ENCODE measurements around the gene RUSC2.
"Not testable (repeated sequence)": the region's sequence is repeated elsewhere in the genome, so short reads cannot be mapped to it uniquely, and the experiment has no call there.

The RUSC2 gene

DNA sequence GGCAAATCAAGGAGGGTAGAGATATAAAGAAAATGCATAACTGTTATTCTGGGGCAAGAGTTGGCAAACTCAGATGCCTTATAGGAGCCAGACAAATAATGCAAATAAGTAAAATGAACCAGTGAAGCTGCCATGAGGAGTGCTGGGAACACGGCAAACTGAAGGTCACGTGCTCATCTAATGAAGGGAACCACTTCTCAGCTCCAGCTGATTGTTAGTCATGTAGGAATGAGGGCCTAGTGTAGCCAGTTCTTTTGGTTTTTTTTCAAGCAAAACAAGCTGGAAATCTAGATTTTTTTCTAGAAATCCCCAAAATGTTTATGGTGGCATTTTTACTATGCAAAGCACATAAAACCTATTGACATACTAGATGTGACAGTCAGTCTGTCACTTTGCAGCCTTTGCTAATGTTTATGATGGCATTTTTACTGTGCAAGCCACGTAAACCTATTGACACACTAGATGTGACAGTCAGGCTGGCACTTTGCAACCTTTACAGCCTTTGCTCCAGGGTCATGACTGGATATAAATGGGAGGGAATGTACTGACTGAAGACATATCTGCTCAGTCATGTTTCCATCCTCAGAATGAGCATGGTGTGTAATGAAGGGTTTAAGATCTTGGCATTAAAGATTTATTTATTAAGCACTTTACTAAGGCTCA, 39.4 kb downstream of the RUSC2 start:
- Histone ChIP-seq H3K9me3 (ENCODE audit: control insufficient read depth, insufficient read depth, low read length) (no peaks in the 10 kb centered on the region), H3K36me3 (ENCODE audit: control insufficient read depth, insufficient read depth, low read length) (no peaks in the 10 kb centered on the region), H3K9ac (ENCODE audit: low read depth, low read length) (no peak overlapping the region), H3K4me3 (ENCODE audit: low read depth, low read length) (no peak overlapping the region), H3K27me3 (ENCODE audit: control insufficient read depth, insufficient read depth, low read length) (no peaks in the 10 kb centered on the region), H3K4me1 (ENCODE audit: control insufficient read depth, insufficient read depth, low read length) (no peaks in the 10 kb centered on the region)

DNA sequence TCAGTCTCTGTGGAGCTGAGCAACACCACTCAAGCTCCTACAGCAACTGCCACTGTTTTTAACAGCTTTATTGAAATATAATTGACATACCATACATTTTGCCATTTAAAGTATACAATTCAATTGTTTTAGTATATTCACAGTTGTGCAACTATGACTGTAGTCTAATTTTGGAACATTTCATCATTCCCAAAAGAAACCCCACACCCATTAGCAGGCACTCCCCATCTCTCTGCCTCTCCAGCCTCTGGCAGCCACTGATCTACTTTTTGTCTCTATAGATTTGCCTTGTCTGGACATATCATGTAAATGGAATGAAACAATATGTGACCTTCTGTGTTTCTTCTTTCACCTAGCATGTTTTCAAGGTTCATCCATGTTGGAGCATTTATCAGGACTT, 43.5 kb downstream of the RUSC2 start:
- no peaks in the 10 kb centered on the region for H3K36me3 ChIP-seq (ENCODE audit: control insufficient read depth, insufficient read depth, low read length)
- no peak overlapping the region for H3K4me3 ChIP-seq (ENCODE audit: low read depth, low read length)

DNA sequence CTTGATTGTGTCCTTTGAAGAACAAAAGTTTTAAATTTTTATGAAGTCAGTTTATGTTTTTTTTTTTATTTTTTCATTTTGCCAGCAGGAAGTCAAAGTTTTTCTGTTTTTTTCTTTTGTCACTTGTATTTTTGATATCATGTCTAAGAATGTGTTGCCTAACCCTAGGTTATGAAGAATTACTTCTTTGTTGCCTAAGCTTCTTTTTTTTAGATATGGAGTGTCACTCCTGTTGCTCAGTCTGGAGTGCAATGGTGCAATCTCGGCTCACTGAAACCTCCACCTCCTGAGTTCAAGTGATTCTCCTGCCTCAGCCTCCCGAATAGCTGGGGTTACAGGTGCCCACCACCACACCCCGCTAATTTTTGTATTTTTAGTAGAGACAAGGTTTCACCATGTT, 45.0 kb downstream of the RUSC2 start:
- not testable (repeated sequence) for H3K9me3 ChIP-seq (ENCODE audit: control insufficient read depth, insufficient read depth, low read length); H3K4me3 ChIP-seq (ENCODE audit: low read depth, low read length); H3K36me3 ChIP-seq (ENCODE audit: control insufficient read depth, insufficient read depth, low read length); H3K9ac ChIP-seq (ENCODE audit: low read depth, low read length); H3K4me1 ChIP-seq (ENCODE audit: control insufficient read depth, insufficient read depth, low read length); H3K27me3 ChIP-seq (ENCODE audit: control insufficient read depth, insufficient read depth, low read length)

More for the DNA sequence above, 43.5 kb downstream of the RUSC2 start:
- Histone ChIP-seq H3K27me3 (ENCODE audit: control insufficient read depth, insufficient read depth, low read length) (no peaks in the 10 kb centered on the region), H3K9ac (ENCODE audit: low read depth, low read length) (no peak overlapping the region), H3K9me3 (ENCODE audit: control insufficient read depth, insufficient read depth, low read length) (no peaks in the 10 kb centered on the region), H3K4me1 (ENCODE audit: control insufficient read depth, insufficient read depth, low read length) (peaks cover 6% of the 10 kb centered on the region)

DNA sequence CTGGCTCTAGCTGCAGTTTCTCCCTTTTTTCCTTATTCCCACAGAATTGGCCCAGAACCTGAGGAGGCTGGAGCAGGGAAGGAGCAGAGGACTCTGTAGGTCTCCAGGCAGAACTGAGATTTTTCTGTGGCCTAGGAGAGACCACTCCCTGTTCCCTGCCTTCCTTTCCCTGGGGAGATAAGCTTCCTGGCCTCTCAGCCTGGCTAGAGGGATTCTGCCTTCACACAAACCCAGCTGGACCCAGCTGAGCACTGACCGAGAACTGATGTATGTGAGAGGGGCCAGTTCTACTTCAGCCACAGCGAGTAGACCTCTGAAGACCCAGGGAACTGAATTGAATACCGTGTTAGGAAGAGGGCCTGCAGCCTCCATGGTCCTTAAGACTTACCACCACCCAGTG, 48.0 kb downstream of the RUSC2 start:
- Histone ChIP-seq H3K9ac (ENCODE audit: low read depth, low read length) (no peak overlapping the region), H3K4me3 (ENCODE audit: low read depth, low read length) (peak overlapping the region; percentile 66), H3K4me1 (ENCODE audit: control insufficient read depth, insufficient read depth, low read length) (peaks cover 7% of the 10 kb centered on the region), H3K9me3 (ENCODE audit: control insufficient read depth, insufficient read depth, low read length) (no peaks in the 10 kb centered on the region), H3K36me3 (ENCODE audit: control insufficient read depth, insufficient read depth, low read length) (no peaks in the 10 kb centered on the region), H3K27me3 (ENCODE audit: control insufficient read depth, insufficient read depth, low read length) (no peaks in the 10 kb centered on the region)

DNA sequence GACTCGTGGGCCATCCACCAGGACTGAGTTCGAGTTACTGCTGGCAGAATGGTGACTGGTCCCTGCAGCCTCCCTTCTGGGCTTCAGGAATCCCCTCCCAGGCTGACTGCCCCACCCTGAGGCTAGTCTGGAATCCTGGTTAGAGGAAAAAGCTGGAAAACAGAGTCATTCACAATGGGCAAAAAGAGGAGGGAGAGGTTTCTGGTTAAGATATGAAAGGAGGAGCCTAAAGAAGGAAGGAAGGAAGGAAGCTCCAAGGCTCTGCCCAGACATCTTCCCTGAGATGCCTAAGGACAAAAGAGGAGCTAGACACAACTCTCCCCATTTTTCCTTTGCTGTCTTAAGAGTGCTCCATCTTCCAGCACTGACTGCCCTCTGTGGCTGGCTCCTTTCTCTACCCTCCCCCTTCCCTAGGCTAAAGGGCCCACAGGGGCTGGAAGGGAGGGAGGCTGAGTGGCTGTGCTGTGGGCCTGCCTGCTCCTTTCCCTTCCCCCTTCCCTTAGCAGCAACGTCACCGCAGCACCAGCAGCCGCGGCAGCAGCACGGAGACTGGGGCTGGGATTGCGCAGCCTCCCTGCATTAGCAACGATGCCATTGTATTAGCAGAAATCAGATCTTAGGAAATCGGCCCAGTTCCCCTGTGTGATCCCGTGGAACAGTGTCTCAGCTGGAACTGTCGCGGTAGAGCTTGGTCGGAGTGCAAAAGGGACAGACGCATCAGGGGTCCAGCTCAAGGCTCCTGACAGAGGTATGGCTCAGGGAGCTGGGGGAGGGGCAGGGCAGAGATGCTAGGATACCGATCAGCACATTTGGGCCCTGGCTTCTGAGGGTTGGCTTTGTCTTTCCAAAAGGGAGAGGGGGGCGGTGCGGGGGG, 48.7 kb downstream of the RUSC2 start:
- peak overlapping the region; percentile 14 for H3K9ac ChIP-seq (ENCODE audit: low read depth, low read length)
- H3K36me3 ChIP-seq (ENCODE audit: control insufficient read depth, insufficient read depth, low read length), result no peaks in the 10 kb centered on the region
- peak overlapping the region; percentile 66 for H3K4me3 ChIP-seq (ENCODE audit: low read depth, low read length)

More for the DNA sequence above, 48.7 kb downstream of the RUSC2 start:
- H3K9me3 ChIP-seq (ENCODE audit: control insufficient read depth, insufficient read depth, low read length), result no peaks in the 10 kb centered on the region
- no peaks in the 10 kb centered on the region for H3K27me3 ChIP-seq (ENCODE audit: control insufficient read depth, insufficient read depth, low read length)
- peaks cover 7% of the 10 kb centered on the region for H3K4me1 ChIP-seq (ENCODE audit: control insufficient read depth, insufficient read depth, low read length)

Data from iPS-15b (cell line).